ENCODE measurements around the gene SLC47A1.

GRCh38 chr17:19555746-19556145 is 22.1 kb downstream of the SLC47A1 start:
- TF ChIP-seq CTCF (conservative IDR thresholded peaks at IDR 0.05; ENCODE audit: low read length) = no peak
- no peak for TF ChIP-seq EZH2phosphoT487 (IDR thresholded peaks at IDR 0.05; ENCODE audit: borderline replicate concordance)

Data from Loucy (cell line).